ENCODE results near the gene APLF.

DNA sequence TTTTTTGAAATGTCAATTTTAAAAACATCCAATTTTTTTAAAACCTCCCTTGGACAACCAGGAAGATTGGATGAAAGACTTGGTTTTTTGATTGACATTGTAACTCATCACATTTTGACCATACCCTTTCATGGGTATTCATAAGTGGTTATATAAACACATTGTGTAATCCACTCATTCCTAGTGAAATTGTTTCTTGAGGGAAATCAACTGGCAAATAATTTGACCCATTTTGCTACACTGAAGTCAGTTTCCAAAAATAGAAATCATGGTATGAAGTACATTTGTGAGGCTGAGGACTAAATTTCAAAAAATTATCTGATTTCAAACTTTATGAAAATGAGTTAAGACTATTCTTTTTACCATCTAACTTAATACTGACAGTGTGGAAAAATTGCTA is 31.8 kb upstream of the APLF start:
- TF ChIP-seq POLR2A (IDR thresholded peaks at IDR 0.05): no peak
- TF ChIP-seq, protein P1, sequence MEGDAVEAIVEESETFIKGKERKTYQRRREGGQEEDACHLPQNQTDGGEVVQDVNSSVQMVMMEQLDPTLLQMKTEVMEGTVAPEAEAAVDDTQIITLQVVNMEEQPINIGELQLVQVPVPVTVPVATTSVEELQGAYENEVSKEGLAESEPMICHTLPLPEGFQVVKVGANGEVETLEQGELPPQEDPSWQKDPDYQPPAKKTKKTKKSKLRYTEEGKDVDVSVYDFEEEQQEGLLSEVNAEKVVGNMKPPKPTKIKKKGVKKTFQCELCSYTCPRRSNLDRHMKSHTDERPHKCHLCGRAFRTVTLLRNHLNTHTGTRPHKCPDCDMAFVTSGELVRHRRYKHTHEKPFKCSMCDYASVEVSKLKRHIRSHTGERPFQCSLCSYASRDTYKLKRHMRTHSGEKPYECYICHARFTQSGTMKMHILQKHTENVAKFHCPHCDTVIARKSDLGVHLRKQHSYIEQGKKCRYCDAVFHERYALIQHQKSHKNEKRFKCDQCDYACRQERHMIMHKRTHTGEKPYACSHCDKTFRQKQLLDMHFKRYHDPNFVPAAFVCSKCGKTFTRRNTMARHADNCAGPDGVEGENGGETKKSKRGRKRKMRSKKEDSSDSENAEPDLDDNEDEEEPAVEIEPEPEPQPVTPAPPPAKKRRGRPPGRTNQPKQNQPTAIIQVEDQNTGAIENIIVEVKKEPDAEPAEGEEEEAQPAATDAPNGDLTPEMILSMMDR (IDR thresholded peaks at IDR 0.05): no peak
- no peak for TF ChIP-seq EP300 (IDR thresholded peaks at IDR 0.05)

All from tibial nerve (tissue), 4 donors.